DND-41 (cell line): Measurements from ENCODE around the gene ARL14EP.

Experiments used
- ATAC-seq: fragments of 200-7000 bp; cut with Tn5 transposase; 3 replicates; pipeline ENCODE4 v1.9.1; 2021; ENCODE audit warnings: low read depth; ENCODE audit not compliant: insufficient read depth
- DNase-seq: peaks from one replicate; pipeline ENCODE4 v3.0.0-alpha.2; 2020
- H2AFZ ChIP-seq: 2 replicates; pipeline ENCODE4 v1.6.0; 2012; ENCODE audit warnings: low read depth, low read length
- H3K27ac ChIP-seq: 2 replicates; pipeline ENCODE4 v1.5.1; 2012; ENCODE audit warnings: low read length, inconsistent platforms
- H3K27me3 ChIP-seq: fragments of 200-600 bp; sonication (generic); 2 replicates; pipeline ENCODE4 v1.6.0; 2012; ENCODE audit warnings: low read length, mild to moderate bottlenecking, inconsistent platforms; ENCODE audit not compliant: insufficient read depth, poor library complexity
- H3K36me3 ChIP-seq: 2 replicates; pipeline ENCODE4 v1.5.1; 2012; ENCODE audit warnings: low read length, inconsistent platforms; ENCODE audit not compliant: insufficient read depth
- H3K4me1 ChIP-seq: 2 replicates; pipeline ENCODE4 v1.5.1; 2012; ENCODE audit warnings: mild to moderate bottlenecking, low read length; ENCODE audit not compliant: insufficient read depth
- H3K4me2 ChIP-seq: 2 replicates; pipeline ENCODE4 v1.6.0; 2012; ENCODE audit warnings: mild to moderate bottlenecking, moderate library complexity, low read length, inconsistent platforms; ENCODE audit not compliant: insufficient read depth
- H3K4me3 ChIP-seq, 2 experiments: fragments of 200-600 bp in 1 of 2; shearing (Covaris generic) in 1 of 2; 2 replicates each; pipeline ENCODE4 v1.5.1; 2012 to 2016; ENCODE audit warnings: inconsistent platforms in 2 of 2, low read length in 2 of 2, mild to moderate bottlenecking in 2 of 2, low read depth in 1 of 2, moderate library complexity in 1 of 2
- H3K79me2 ChIP-seq: 2 replicates; pipeline ENCODE4 v1.6.0; 2012; ENCODE audit warnings: low read length, inconsistent platforms; ENCODE audit not compliant: insufficient read depth
- H3K9ac ChIP-seq: 2 replicates; pipeline ENCODE4 v1.6.0; 2012; ENCODE audit warnings: low read depth, mild to moderate bottlenecking, inconsistent platforms, low read length, moderate library complexity
- H3K9me3 ChIP-seq: 2 replicates; pipeline ENCODE4 v1.5.1; 2012; ENCODE audit warnings: low read length, moderate library complexity, mild to moderate bottlenecking, inconsistent platforms; ENCODE audit not compliant: insufficient read depth, severe bottlenecking
- H4K20me1 ChIP-seq: 2 replicates; pipeline ENCODE4 v1.6.0; 2012; ENCODE audit warnings: low read length; ENCODE audit not compliant: insufficient read depth
- CTCF ChIP-seq: IDR thresholded peaks from 2 replicates; pipeline ENCODE4 v1.5.1; 2012; ENCODE audit warnings: borderline replicate concordance, low read length, moderate library complexity, mild to moderate bottlenecking; ENCODE audit not compliant: poor library complexity, severe bottlenecking; ENCODE audit errors: extremely low read depth
- EZH2 ChIP-seq: IDR thresholded peaks from 3 replicates; pipeline ENCODE4 v1.6.1; 2012; ENCODE audit warnings: borderline replicate concordance, low read depth, mild to moderate bottlenecking, moderate library complexity, low read length, inconsistent platforms; ENCODE audit not compliant: severe bottlenecking

The ARL14EP gene

GRCh38 chr11:30356391-30356790, 33.5 kb downstream of the ARL14EP start:
- Histone ChIP-seq H3K79me2 (no peaks in the 10 kb centered on the region), H3K4me1 (no peaks in the 10 kb centered on the region), H3K4me3 (no peak overlapping the region), H3K9ac (no peak overlapping the region), H3K9me3 (no peaks in the 10 kb centered on the region), H2AFZ (no peak overlapping the region), H3K36me3 (no peaks in the 10 kb centered on the region), H3K27ac (no peak overlapping the region), H3K4me2 (no peak overlapping the region), H4K20me1 (no peaks in the 10 kb centered on the region), H3K27me3 (peaks cover 16% of the 10 kb centered on the region)
- ATAC-seq = no peak
- no peak for TF ChIP-seq EZH2
- TF ChIP-seq CTCF = no peak
- no peak for DNase-seq

DNA sequence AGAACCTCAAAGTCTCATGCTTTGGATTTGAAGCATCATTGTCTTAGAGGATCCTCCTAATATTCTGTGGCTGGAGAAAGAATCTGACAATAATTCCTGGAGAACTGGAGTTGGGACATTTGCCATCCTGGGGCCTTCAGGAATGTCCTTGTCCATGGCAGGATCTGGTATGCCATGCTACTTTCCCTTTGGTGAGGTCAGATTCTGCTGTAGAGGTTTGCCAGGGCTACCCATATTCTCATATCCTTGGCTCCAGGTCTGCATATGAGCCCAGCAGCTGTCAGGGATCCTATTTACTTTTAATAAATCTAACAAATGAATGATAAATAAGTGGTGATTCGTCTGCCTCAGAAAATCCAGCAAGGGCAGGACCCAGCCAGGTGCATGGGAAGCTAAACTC, 35.0 kb downstream of the ARL14EP start:
- no peak for DNase-seq
- Histone ChIP-seq H3K79me2 (no peaks in the 10 kb centered on the region), H3K4me3 (no peak overlapping the region), H3K27ac (no peak overlapping the region), H3K4me1 (no peaks in the 10 kb centered on the region), H3K36me3 (no peaks in the 10 kb centered on the region), H4K20me1 (no peaks in the 10 kb centered on the region), H2AFZ (no peak overlapping the region), H3K4me2 (no peak overlapping the region), H3K27me3 (peaks cover 8% of the 10 kb centered on the region), H3K9ac (no peak overlapping the region), H3K9me3 (no peaks in the 10 kb centered on the region)
- TF ChIP-seq EZH2 (no peak), CTCF (no peak)
- no peak for ATAC-seq

- H3K27ac ChIP-seq = no peak overlapping the region
- H3K4me2 ChIP-seq = no peak overlapping the region
- H3K79me2 ChIP-seq = no peaks in the 10 kb centered on the region
Observed at GRCh38 chr11:30358536-30358935, 35.6 kb downstream of the ARL14EP start.

More at GRCh38 chr11:30358536-30358935, 35.6 kb downstream of the ARL14EP start:
- no peaks in the 10 kb centered on the region for H3K9me3 ChIP-seq
- H3K4me3 ChIP-seq = no peak overlapping the region
- TF ChIP-seq EZH2 (no peak), CTCF (no peak)
- H4K20me1 ChIP-seq = no peaks in the 10 kb centered on the region
- H3K9ac ChIP-seq = no peak overlapping the region
- no peaks in the 10 kb centered on the region for H3K4me1 ChIP-seq
- ATAC-seq (no peak), DNase-seq (no peak)
- no peak overlapping the region for H2AFZ ChIP-seq
- H3K27me3 ChIP-seq = peaks cover 5% of the 10 kb centered on the region
- H3K36me3 ChIP-seq = no peaks in the 10 kb centered on the region
